Neural crest cell (in vitro differentiated cells): ENCODE data around the gene IRF8. TPM values are rescaled to one million over a fixed set of nuclear protein-coding genes. Genes with fewer than 3 reads are reported as not detected.

ENCODE experiments used
- DNase-seq: peaks from one replicate; pipeline ENCODE4 v3.0.0; 2021; ENCODE audit warnings: low read depth, mixed read lengths, low spot score
- H3K27ac Mint-ChIP-seq: one replicate; pipeline ENCODE4 v1.8.0; 2021; ENCODE audit warnings: mild to moderate bottlenecking, mixed read lengths; ENCODE audit not compliant: unreplicated experiment
- H3K27me3 Mint-ChIP-seq: 2 replicates; pipeline ENCODE4 v1.8.0; 2021; ENCODE audit warnings: low read depth, mild to moderate bottlenecking, mixed read lengths
- H3K36me3 Mint-ChIP-seq: 2 replicates; pipeline ENCODE4 v1.8.0; 2021; ENCODE audit warnings: low read depth, mild to moderate bottlenecking, mixed read lengths
- H3K4me1 Mint-ChIP-seq: 2 replicates; pipeline ENCODE4 v1.8.0; 2021; ENCODE audit warnings: mixed read lengths
- H3K4me3 Mint-ChIP-seq: one replicate; pipeline ENCODE4 v1.8.0; 2021; ENCODE audit warnings: mild to moderate bottlenecking, mixed read lengths
- H3K9me3 Mint-ChIP-seq: 2 replicates; pipeline ENCODE4 v1.8.0; 2021; ENCODE audit warnings: mixed read lengths
- total RNA-seq: library from RNA; stranded (reverse); gene quantifications from 2 replicates; pipeline ENCODE4 v1.2.1, GENCODE V29; 2021
- TF ChIP-seq, protein P1 (sequence below): fragments of 200-600 bp; sonication (generic); conservative IDR thresholded peaks from 2 replicates; pipeline ENCODE4 v1.5.0; 2021; ENCODE audit warnings: antibody characterized with exemption, mild to moderate bottlenecking

The IRF8 gene
- total RNA-seq, 1 donor from 2014 or later, result 0.19 TPM

DNA sequence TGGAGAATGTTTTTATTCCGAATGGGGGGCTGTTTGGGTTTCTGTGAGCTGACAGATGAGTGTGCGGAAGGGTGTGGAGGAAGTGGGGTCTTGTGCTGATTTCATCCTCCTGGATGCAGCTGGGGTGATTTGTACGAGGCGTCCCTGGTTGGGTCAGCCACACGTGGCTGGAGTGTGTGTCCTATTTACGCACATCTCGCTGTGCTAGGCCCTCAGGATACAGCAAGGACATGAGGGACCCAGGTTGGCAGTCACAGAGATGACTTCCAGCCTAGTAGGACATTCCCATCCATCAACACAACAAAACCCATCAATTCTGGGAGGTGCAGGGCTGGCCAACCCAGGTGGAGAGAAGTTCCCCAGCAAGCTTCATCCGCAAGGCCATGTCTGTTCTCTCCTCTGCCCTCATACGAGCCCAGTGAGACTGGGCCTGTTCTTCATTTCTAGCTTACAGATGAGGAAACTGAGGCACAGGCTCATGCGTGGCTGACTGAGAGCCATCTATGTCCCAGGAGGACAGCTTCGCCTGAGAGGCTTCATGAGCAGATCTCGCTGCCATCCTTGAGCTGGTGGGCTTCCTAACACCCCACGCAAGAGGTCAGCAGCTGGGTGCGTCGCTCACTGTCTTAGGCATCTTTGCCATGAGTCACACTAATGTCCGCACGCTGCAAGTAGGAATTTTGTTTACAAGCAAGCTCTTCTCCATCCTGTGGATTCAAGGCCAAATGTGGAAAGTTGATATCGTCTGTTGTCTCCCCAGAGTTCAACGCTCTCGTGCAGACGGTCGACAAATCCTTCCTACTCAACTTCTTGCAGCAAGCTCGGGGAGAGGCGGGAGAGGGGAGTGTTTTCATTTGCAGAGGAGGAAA, 24.4 kb downstream of the IRF8 start:
- Mint-ChIP-seq H3K4me1 (no peaks in the 10 kb centered on the region), H3K4me3 (no peak overlapping the region), H3K36me3 (no peaks in the 10 kb centered on the region), H3K9me3 (no peaks in the 10 kb centered on the region), H3K27ac (no peak overlapping the region), H3K27me3 (peaks cover 11% of the 10 kb centered on the region)
- DNase-seq, result no peak
- TF ChIP-seq, protein P1, sequence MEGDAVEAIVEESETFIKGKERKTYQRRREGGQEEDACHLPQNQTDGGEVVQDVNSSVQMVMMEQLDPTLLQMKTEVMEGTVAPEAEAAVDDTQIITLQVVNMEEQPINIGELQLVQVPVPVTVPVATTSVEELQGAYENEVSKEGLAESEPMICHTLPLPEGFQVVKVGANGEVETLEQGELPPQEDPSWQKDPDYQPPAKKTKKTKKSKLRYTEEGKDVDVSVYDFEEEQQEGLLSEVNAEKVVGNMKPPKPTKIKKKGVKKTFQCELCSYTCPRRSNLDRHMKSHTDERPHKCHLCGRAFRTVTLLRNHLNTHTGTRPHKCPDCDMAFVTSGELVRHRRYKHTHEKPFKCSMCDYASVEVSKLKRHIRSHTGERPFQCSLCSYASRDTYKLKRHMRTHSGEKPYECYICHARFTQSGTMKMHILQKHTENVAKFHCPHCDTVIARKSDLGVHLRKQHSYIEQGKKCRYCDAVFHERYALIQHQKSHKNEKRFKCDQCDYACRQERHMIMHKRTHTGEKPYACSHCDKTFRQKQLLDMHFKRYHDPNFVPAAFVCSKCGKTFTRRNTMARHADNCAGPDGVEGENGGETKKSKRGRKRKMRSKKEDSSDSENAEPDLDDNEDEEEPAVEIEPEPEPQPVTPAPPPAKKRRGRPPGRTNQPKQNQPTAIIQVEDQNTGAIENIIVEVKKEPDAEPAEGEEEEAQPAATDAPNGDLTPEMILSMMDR, result no peak

DNA sequence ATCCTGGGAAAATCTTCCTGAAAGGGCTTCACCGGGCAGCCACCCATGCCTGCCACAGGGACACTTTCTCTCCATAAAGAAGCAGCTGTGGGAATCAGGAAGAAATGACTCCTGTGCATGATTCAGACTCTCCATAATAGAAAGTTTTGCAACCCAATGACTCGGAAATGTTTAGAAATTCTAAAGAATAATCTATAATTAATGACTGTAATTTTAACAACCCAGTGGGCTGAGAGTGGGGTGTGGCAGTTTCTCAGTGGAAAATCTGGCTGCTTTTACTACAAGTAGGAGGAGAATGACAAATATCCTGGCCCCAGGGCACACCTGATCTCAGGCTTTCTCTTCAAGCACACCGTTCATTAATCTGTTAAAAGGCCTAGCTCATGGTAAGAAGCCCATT, 25.7 kb downstream of the IRF8 start:
- H3K9me3 Mint-ChIP-seq, result no peaks in the 10 kb centered on the region
- H3K4me3 Mint-ChIP-seq, result no peak overlapping the region
- no peaks in the 10 kb centered on the region for H3K4me1 Mint-ChIP-seq
- H3K27me3 Mint-ChIP-seq, result peaks cover 14% of the 10 kb centered on the region
- H3K27ac Mint-ChIP-seq, result peak overlapping the region; percentile 27
- TF ChIP-seq, protein P1, result no peak
- DNase-seq, result no peak
- no peaks in the 10 kb centered on the region for H3K36me3 Mint-ChIP-seq

DNA sequence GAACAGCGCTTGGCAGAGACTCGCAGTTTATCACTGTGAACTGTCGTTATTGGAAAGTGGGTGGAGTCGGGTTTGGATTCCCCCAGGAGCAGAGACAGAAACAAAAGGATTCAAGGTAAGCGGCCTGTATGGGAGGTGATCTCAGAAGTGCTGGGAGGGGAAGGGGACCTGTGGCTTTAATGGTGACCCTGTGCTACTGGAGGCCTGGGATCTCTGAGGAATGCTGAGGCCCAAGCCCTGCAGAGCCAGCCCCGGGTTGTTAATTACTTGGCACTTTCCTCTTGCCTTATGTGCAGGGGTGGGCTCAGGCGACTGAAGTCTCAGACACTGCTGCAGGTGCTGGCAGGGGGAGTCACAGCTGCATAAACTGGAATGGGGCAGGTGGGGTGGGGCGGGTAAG, 27.4 kb downstream of the IRF8 start:
- TF ChIP-seq, protein P1, result no peak
- Mint-ChIP-seq H3K4me1 (no peaks in the 10 kb centered on the region), H3K36me3 (no peaks in the 10 kb centered on the region), H3K27me3 (peaks cover 14% of the 10 kb centered on the region), H3K27ac (no peak overlapping the region), H3K4me3 (no peak overlapping the region), H3K9me3 (no peaks in the 10 kb centered on the region)
- DNase-seq, result no peak

DNA sequence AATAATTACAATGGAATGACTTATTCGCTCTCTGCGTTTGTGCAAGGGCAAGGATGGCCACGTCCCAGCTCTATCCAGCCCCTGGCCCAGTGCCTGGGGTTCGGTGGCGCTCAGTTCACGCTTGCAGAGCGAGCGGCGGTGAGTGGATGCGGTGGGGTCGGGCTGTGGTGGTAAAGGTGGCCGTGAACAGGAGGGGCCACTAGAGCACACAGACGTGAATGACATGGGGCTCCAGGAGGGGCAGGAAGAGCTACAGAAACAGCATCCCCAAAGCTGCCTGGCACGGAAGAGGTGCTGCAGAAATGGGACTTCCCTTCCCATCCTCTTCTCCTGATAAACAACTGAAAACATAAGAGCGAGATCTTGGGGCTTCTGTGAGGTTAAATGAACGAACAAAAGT, 28.4 kb downstream of the IRF8 start:
- Mint-ChIP-seq H3K36me3 (no peaks in the 10 kb centered on the region), H3K9me3 (no peaks in the 10 kb centered on the region), H3K4me1 (no peaks in the 10 kb centered on the region), H3K4me3 (no peak overlapping the region), H3K27me3 (peaks cover 14% of the 10 kb centered on the region), H3K27ac (no peak overlapping the region)
- TF ChIP-seq, protein P1, result no peak
- no peak for DNase-seq

DNA sequence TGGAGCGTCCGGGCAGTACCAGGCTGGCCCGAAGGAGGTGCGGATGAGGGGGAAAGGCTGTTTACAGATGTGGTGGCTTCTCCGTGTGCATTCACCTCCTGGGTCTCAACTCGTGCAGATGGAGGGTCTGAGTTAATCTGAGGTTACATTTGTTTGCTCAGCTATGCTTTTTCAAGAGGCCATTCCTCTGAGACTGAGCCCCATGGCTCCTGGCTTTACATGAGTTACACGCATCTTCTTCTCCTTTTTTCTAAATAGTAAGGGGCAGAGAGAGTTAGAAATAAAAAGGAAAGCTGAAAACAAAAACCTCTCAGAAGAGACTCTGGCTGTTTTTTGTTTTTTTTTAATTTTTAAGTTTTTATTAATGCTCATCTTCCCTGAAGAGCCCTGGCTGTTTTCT, 29.0 kb downstream of the IRF8 start:
- no peaks in the 10 kb centered on the region for H3K9me3 Mint-ChIP-seq
- H3K27me3 Mint-ChIP-seq, result peaks cover 14% of the 10 kb centered on the region
- no peak overlapping the region for H3K4me3 Mint-ChIP-seq
- H3K27ac Mint-ChIP-seq, result no peak overlapping the region
- DNase-seq, result no peak
- no peaks in the 10 kb centered on the region for H3K4me1 Mint-ChIP-seq
- no peaks in the 10 kb centered on the region for H3K36me3 Mint-ChIP-seq
- TF ChIP-seq, protein P1, result no peak
